GM12892 (cell line): ENCODE data around the gene OR5M8.

Experiments used
- POLR2A ChIP-seq: IDR thresholded peaks from 2 replicates; pipeline ENCODE4 v1.6.1; 2011; ENCODE audit warnings: low read depth, low read length, control low read depth
- TAF1 ChIP-seq: IDR thresholded peaks from 2 replicates; pipeline ENCODE4 v1.6.1; 2011; ENCODE audit warnings: low read depth, mild to moderate bottlenecking, control low read depth, low read length, borderline replicate concordance

DNA sequence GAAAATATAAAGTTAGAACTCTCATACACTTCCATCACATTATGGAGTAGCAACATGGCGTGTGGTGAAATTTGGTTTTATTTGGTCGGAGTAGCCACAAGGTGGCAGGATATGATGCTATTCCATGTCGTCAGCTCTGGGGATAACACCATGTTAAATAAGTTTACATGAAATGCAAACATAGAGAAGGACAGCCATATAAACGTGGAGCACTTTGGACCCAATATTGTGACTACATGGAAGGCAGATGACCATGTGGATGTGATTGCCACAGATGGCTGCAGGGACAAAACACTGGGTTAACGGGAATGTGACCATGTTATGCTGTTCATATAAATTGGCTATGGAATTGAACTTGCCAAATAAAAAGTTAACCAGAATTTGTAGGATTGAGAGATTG lies 30.8 kb upstream of the OR5M8 start:
- TF ChIP-seq TAF1 (no peak), POLR2A (no peak)
